Right ventricle myocardium inferior (tissue), 1 donor: ENCODE data around the gene XRCC6. TPM values are rescaled to one million over a fixed set of nuclear protein-coding genes. Genes with fewer than 3 reads are reported as not detected.
"Not testable (repeated sequence)": the region's sequence is repeated elsewhere in the genome, so short reads cannot be mapped to it uniquely, and the experiment has no call there.

Experiments used
- ATAC-seq: fragments of 200-7000 bp; cut with Tn5 transposase; one replicate; pipeline ENCODE4 v1.9.1; 2020; ENCODE audit warnings: mild to moderate bottlenecking, moderate library complexity
- DNase-seq: peaks from one replicate; pipeline ENCODE4 v3.0.0; 2021; ENCODE audit errors: missing footprints
- intact Hi-C: fragments of 100-400 bp; cut with DNase I; formaldehyde crosslinking; loops from one replicate; pipeline ENCODE4 v1.11.0; 2022
- total RNA-seq: library from RNA; stranded (reverse); fragmentation: NEBNext Ultra II Directional; extraction: Animal tissue kit (Norgen Biotek cat#: 25700); gene quantifications from one replicate; pipeline ENCODE4 v1.2.1, GENCODE V29; 2021
- donor health status: DM: no; HTN: yes; CAD: no; lungs with severe emphysema.

Gene XRCC6
- total RNA-seq, 1 donor from 2014 or later: 172 TPM

- intact Hi-C loops, DNase-seq, ATAC-seq: not testable (repeated sequence)
These were observed 51.0 kb downstream of the XRCC6 start for GRCh38 chr22:41672096-41672495.

GRCh38 chr22:41672780-41673509 is 51.9 kb downstream of the XRCC6 start:
- ATAC-seq: no peak
- DNase-seq: no peak
- intact Hi-C loops: no loop called here

GRCh38 chr22:41674846-41675340 is 53.8 kb downstream of the XRCC6 start:
- DNase-seq (no peak), ATAC-seq (peak; percentile 28)
- intact Hi-C loops: no loop called here

- no peak for DNase-seq
- intact Hi-C loops: no loop called here
- peak; percentile 82 for ATAC-seq
These were observed 55.0 kb downstream of the XRCC6 start for GRCh38 chr22:41676134-41676533.

GRCh38 chr22:41681616-41682015 is 60.5 kb downstream of the XRCC6 start:
- intact Hi-C loops: no loop called here

GRCh38 chr22:41682033-41682807 is 61.1 kb downstream of the XRCC6 start:
- DNase-seq (peak; percentile 91), ATAC-seq (peak; percentile 93)
- intact Hi-C loops: no loop called here

More at GRCh38 chr22:41681616-41682015, 60.5 kb downstream of the XRCC6 start:
- DNase-seq: peak; percentile 6
- no peak for ATAC-seq

GRCh38 chr22:41683052-41683451 is 62.0 kb downstream of the XRCC6 start:
- intact Hi-C loops: no loop called here
- ATAC-seq: no peak
- no peak for DNase-seq

GRCh38 chr22:41683616-41684015 is 62.5 kb downstream of the XRCC6 start:
- ATAC-seq (no peak), DNase-seq (no peak)
- intact Hi-C loops: no loop called here

GRCh38 chr22:41684194-41684593 is 63.1 kb downstream of the XRCC6 start:
- intact Hi-C loops: no loop called here
- ATAC-seq (no peak), DNase-seq (no peak)

GRCh38 chr22:41686890-41687289 is 65.8 kb downstream of the XRCC6 start:
- intact Hi-C loops, ATAC-seq, DNase-seq: not testable (repeated sequence)

- intact Hi-C loops: loop anchor here (2.0 kb wide), 1 partner anchor 21 kb away; no protein-coding TSS in a partner anchor
- no peak for DNase-seq
- peak; percentile 23 for ATAC-seq
These were observed 66.8 kb downstream of the XRCC6 start for GRCh38 chr22:41687901-41688364.

- ATAC-seq (peak; percentile 96), DNase-seq (peak; percentile 97)
- intact Hi-C loops: loop anchor here (2.0 kb wide), 1 partner anchor 22 kb away; no protein-coding TSS in a partner anchor
These were observed 67.5 kb downstream of the XRCC6 start, which contains the start of gene SNU13 for GRCh38 chr22:41688365-41689211. Gene SNU13, minus strand, starts transcription at chr22:41688867. Its CDS starts 71 bp downstream, at chr22:41688796.

- intact Hi-C loops: no loop called here
- ATAC-seq (no peak), DNase-seq (no peak)
These were observed 69.4 kb downstream of the XRCC6 start for GRCh38 chr22:41690476-41690875.

- intact Hi-C loops: loop anchor here (5.0 kb wide), 1 partner anchor 107 kb away; the partner anchor contains the start of gene CCDC134
- no peak for ATAC-seq
These were observed 74.1 kb downstream of the XRCC6 start for GRCh38 chr22:41695211-41695610.

GRCh38 chr22:41696703-41697102 is 75.6 kb downstream of the XRCC6 start:
- no peak for DNase-seq
- intact Hi-C loops: loop anchor here (1.0 to 5.0 kb wide), 2 partner anchors 106 to 245 kb away; partner anchors contain the start of gene CCDC134
- no peak for ATAC-seq

More at GRCh38 chr22:41695211-41695610, 74.1 kb downstream of the XRCC6 start:
- no peak for DNase-seq

GRCh38 chr22:41697126-41697775 is 76.2 kb downstream of the XRCC6 start:
- peak; percentile 74 for ATAC-seq
- intact Hi-C loops: loop anchor here (1.0 to 5.0 kb wide), 2 partner anchors 105 to 244 kb away; partner anchors contain the start of gene CCDC134
- DNase-seq: peak; percentile 96

GRCh38 chr22:41699264-41700107 is 78.4 kb downstream of the XRCC6 start, which contains the start of gene MEI1:
Gene MEI1, plus strand, starts transcription at chr22:41699503. Its CDS starts 36 bp downstream, at chr22:41699539.
- intact Hi-C loops: loop anchor here (5.0 kb wide), 1 partner anchor 103 kb away; the partner anchor contains the start of gene CCDC134
- peak; percentile 92 for DNase-seq

More at GRCh38 chr22:41699264-41700107, 78.4 kb downstream of the XRCC6 start, which contains the start of gene MEI1:
- ATAC-seq: peak; percentile 75
